GM08714 (cell line): Measurements from ENCODE around the gene OARD1.

ENCODE experiments used
- H3K4me3 ChIP-seq: fragments of 200-500 bp; sonication (Bioruptor generic); 2 replicates; pipeline ENCODE4 v1.5.1; 2014; ENCODE audit warnings: mild to moderate bottlenecking, low read length, inconsistent platforms
- ZNF274 ChIP-seq: IDR thresholded peaks from 2 replicates; pipeline ENCODE4 v1.6.1; 2012; ENCODE audit warnings: mild to moderate bottlenecking, low read depth, low read length

The OARD1 gene

GRCh38 chr6:41063884-41064285 is 8.3 kb downstream of the OARD1 start:
- TF ChIP-seq ZNF274, result no peak
- no peak overlapping the region for H3K4me3 ChIP-seq

GRCh38 chr6:41062056-41062455 is 10.1 kb downstream of the OARD1 start:
- no peak for TF ChIP-seq ZNF274

GRCh38 chr6:41061196-41061726 is 10.9 kb downstream of the OARD1 start:
- TF ChIP-seq ZNF274, result no peak
- no peak overlapping the region for H3K4me3 ChIP-seq

More at GRCh38 chr6:41062056-41062455, 10.1 kb downstream of the OARD1 start:
- H3K4me3 ChIP-seq, result no peak overlapping the region

- H3K4me3 ChIP-seq, result no peak overlapping the region
- no peak for TF ChIP-seq ZNF274
Measured at GRCh38 chr6:41059556-41059955, 12.6 kb downstream of the OARD1 start.

- H3K4me3 ChIP-seq, result no peak overlapping the region
- no peak for TF ChIP-seq ZNF274
Measured at GRCh38 chr6:41058783-41059181, 13.4 kb downstream of the OARD1 start.

- no peak for TF ChIP-seq ZNF274
- H3K4me3 ChIP-seq, result no peak overlapping the region
Measured at GRCh38 chr6:41056768-41057490, 15.2 kb downstream of the OARD1 start.

- no peak for TF ChIP-seq ZNF274
- no peak overlapping the region for H3K4me3 ChIP-seq
Measured at GRCh38 chr6:41055149-41055548, 17.0 kb downstream of the OARD1 start.

- TF ChIP-seq ZNF274, result no peak
- H3K4me3 ChIP-seq, result no peak overlapping the region
Measured at GRCh38 chr6:41054511-41054910, 17.6 kb downstream of the OARD1 start.

- no peak for TF ChIP-seq ZNF274
- no peak within 1 kb of the TSS for H3K4me3 ChIP-seq
Measured at GRCh38 chr6:41053041-41053440, 19.1 kb downstream of the OARD1 start, which contains the start of gene APOBEC2. APOBEC2 (plus strand) TSS chr6:41053202; CDS start chr6:41053348, 146 bp downstream.

- no peak overlapping the region for H3K4me3 ChIP-seq
- no peak for TF ChIP-seq ZNF274
Measured at GRCh38 chr6:41051873-41052272, 20.3 kb downstream of the OARD1 start.

- TF ChIP-seq ZNF274, result no peak
- H3K4me3 ChIP-seq, result no peak overlapping the region
Measured at GRCh38 chr6:41050536-41050935, 21.6 kb downstream of the OARD1 start.

GRCh38 chr6:41049955-41050354 is 22.2 kb downstream of the OARD1 start:
- H3K4me3 ChIP-seq, result no peak overlapping the region
- TF ChIP-seq ZNF274, result no peak

GRCh38 chr6:41049521-41049920 is 22.6 kb downstream of the OARD1 start:
- H3K4me3 ChIP-seq, result no peak overlapping the region
- no peak for TF ChIP-seq ZNF274

- no peak overlapping the region for H3K4me3 ChIP-seq
- TF ChIP-seq ZNF274, result no peak
Measured at GRCh38 chr6:41047745-41048732, 24.1 kb downstream of the OARD1 start.
